IPS DF 6.9 (cell line): ENCODE data around the gene MALSU1.

Source experiments
- DNase-seq: peaks from one replicate; pipeline ENCODE4 v3.0.0-alpha.2; 2013; ENCODE audit warnings: low read depth, low spot score
- H3K27ac ChIP-seq: one replicate; pipeline ENCODE4 v1.5.1; 2013; ENCODE audit warnings: low read length, control low read depth
- H3K27me3 ChIP-seq: 2 replicates; pipeline ENCODE4 v1.6.1; 2013; ENCODE audit warnings: mild to moderate bottlenecking, low read length; ENCODE audit not compliant: control insufficient read depth, insufficient read depth
- H3K36me3 ChIP-seq: 2 replicates; pipeline ENCODE4 v1.6.1; 2013; ENCODE audit warnings: low read length; ENCODE audit not compliant: control insufficient read depth, insufficient read depth
- H3K4me1 ChIP-seq: 2 replicates; pipeline ENCODE4 v1.6.1; 2013; ENCODE audit warnings: low read length; ENCODE audit not compliant: control insufficient read depth, insufficient read depth
- H3K4me3 ChIP-seq: 2 replicates; pipeline ENCODE4 v1.5.1; 2013; ENCODE audit warnings: mild to moderate bottlenecking, low read length
- H3K9me3 ChIP-seq: 2 replicates; pipeline ENCODE4 v1.6.1; 2013; ENCODE audit warnings: low read length, inconsistent platforms; ENCODE audit not compliant: control insufficient read depth, insufficient read depth
- WGBS: extraction: QIAGEN DNeasy Blood & Tissue Kit; methylation state at CpG from one replicate; pipeline ENCODE4 v1.1.7; 2013; ENCODE audit warnings: mixed read lengths, missing lambda C conversion rate; ENCODE audit not compliant: insufficient read length, insufficient coverage; 5-methylcytosine and 5-hydroxymethylcytosine counted together

The MALSU1 gene

GRCh38 chr7:23285657-23286646 is 13.2 kb upstream of the MALSU1 start:
- no peak overlapping the region for H3K27ac ChIP-seq
- no peaks in the 10 kb centered on the region for H3K36me3 ChIP-seq
- H3K4me1 ChIP-seq, result no peaks in the 10 kb centered on the region
- DNase-seq, result no peak
- no peaks in the 10 kb centered on the region for H3K9me3 ChIP-seq
- 47% methylated on average over 1 of the region's 18 CpGs for WGBS
- H3K4me3 ChIP-seq, result no peak overlapping the region
- no peaks in the 10 kb centered on the region for H3K27me3 ChIP-seq

GRCh38 chr7:23287612-23288011 is 11.5 kb upstream of the MALSU1 start:
- no CpG with 5 or more reads among the region's 5 CpGs for WGBS
- no peaks in the 10 kb centered on the region for H3K27me3 ChIP-seq
- DNase-seq, result no peak
- no peaks in the 10 kb centered on the region for H3K4me1 ChIP-seq
- H3K36me3 ChIP-seq, result no peaks in the 10 kb centered on the region
- H3K27ac ChIP-seq, result no peak overlapping the region
- H3K4me3 ChIP-seq, result no peak overlapping the region
- H3K9me3 ChIP-seq, result no peaks in the 10 kb centered on the region

GRCh38 chr7:23290993-23291392 is 8.1 kb upstream of the MALSU1 start:
- WGBS, result no CpG with 5 or more reads among the region's 9 CpGs
- Histone ChIP-seq H3K27ac (no peak overlapping the region), H3K4me1 (no peaks in the 10 kb centered on the region), H3K9me3 (no peaks in the 10 kb centered on the region), H3K4me3 (no peak overlapping the region), H3K27me3 (no peaks in the 10 kb centered on the region), H3K36me3 (no peaks in the 10 kb centered on the region)
- DNase-seq, result no peak

- Histone ChIP-seq H3K27me3 (no peaks in the 10 kb centered on the region), H3K9me3 (no peaks in the 10 kb centered on the region), H3K36me3 (no peaks in the 10 kb centered on the region), H3K4me3 (no peak overlapping the region), H3K4me1 (no peaks in the 10 kb centered on the region), H3K27ac (no peak overlapping the region)
- no peak for DNase-seq
- WGBS, result no CpG with 5 or more reads among the region's 3 CpGs
Observed at GRCh38 chr7:23291957-23292560, 7.1 kb upstream of the MALSU1 start.

GRCh38 chr7:23292623-23293022 is 6.5 kb upstream of the MALSU1 start:
- H3K27ac ChIP-seq, result no peak overlapping the region
- no peaks in the 10 kb centered on the region for H3K27me3 ChIP-seq
- H3K36me3 ChIP-seq, result no peaks in the 10 kb centered on the region
- H3K4me1 ChIP-seq, result no peaks in the 10 kb centered on the region
- no CpG with 5 or more reads among the region's 4 CpGs for WGBS
- H3K9me3 ChIP-seq, result no peaks in the 10 kb centered on the region
- H3K4me3 ChIP-seq, result no peak overlapping the region
- no peak for DNase-seq

- H3K4me3 ChIP-seq, result no peak overlapping the region
- H3K36me3 ChIP-seq, result no peaks in the 10 kb centered on the region
- H3K27ac ChIP-seq, result no peak overlapping the region
- H3K27me3 ChIP-seq, result no peaks in the 10 kb centered on the region
- H3K9me3 ChIP-seq, result no peaks in the 10 kb centered on the region
- no peaks in the 10 kb centered on the region for H3K4me1 ChIP-seq
- no peak for DNase-seq
- no CpG with 5 or more reads among the region's 12 CpGs for WGBS
Observed at GRCh38 chr7:23293500-23294073, 5.6 kb upstream of the MALSU1 start.

- no CpG with 5 or more reads among the region's 6 CpGs for WGBS
- no peak for DNase-seq
- Histone ChIP-seq H3K4me3 (no peak overlapping the region), H3K27ac (no peak overlapping the region), H3K36me3 (no peaks in the 10 kb centered on the region), H3K4me1 (no peaks in the 10 kb centered on the region), H3K27me3 (no peaks in the 10 kb centered on the region), H3K9me3 (no peaks in the 10 kb centered on the region)
Observed at GRCh38 chr7:23294549-23295400, 4.4 kb upstream of the MALSU1 start.

- H3K27me3 ChIP-seq, result no peaks in the 10 kb centered on the region
- DNase-seq, result no peak
- H3K36me3 ChIP-seq, result no peaks in the 10 kb centered on the region
- no peaks in the 10 kb centered on the region for H3K4me1 ChIP-seq
- H3K9me3 ChIP-seq, result no peaks in the 10 kb centered on the region
- H3K4me3 ChIP-seq, result no peak overlapping the region
- H3K27ac ChIP-seq, result no peak overlapping the region
Observed at GRCh38 chr7:23295401-23295697, 3.8 kb upstream of the MALSU1 start.

GRCh38 chr7:23298141-23298881 is 828 bp upstream of the MALSU1 start:
- no peak for DNase-seq
- H3K9me3 ChIP-seq, result no peaks in the 10 kb centered on the region
- peaks cover 2% of the 10 kb centered on the region; the same call in 1 of the 2 replicates for H3K4me1 ChIP-seq
- H3K27me3 ChIP-seq, result no peaks in the 10 kb centered on the region
- WGBS, result no CpG with 5 or more reads among the region's 11 CpGs
- H3K27ac ChIP-seq, result no peak overlapping the region
- H3K4me3 ChIP-seq, result no peak overlapping the region
- H3K36me3 ChIP-seq, result no peaks in the 10 kb centered on the region; the same call in 1 of the 2 replicates
